Natural killer cell (primary cell): Measurements from ENCODE around the gene FAM151A. TPM values are rescaled to one million over a fixed set of nuclear protein-coding genes. Genes with fewer than 3 reads are reported as not detected.

Experiments used
- ATAC-seq, 3 donors: fragments of 150-1000 bp in 2 of 3; fragments of 200-7000 bp in 1 of 3; cut with Tn5 transposase; 1 replicate in 1 of 3; 2 replicates in 2 of 3; pipeline ENCODE4 v1.10.0; 2021; ENCODE audit warnings: mild to moderate bottlenecking in 2 of 3, moderate library complexity in 2 of 3
- DNase-seq, 2 donors: peaks; one replicate each; pipeline versions ENCODE4 v3.0.0 to v3.0.0-alpha.2; 2013 to 2021; ENCODE audit warnings: mixed read lengths in 1 of 2
- H3K27ac ChIP-seq: one replicate; pipeline ENCODE4 v1.5.1; 2013; ENCODE audit warnings: mild to moderate bottlenecking, low read length
- H3K27me3 ChIP-seq: one replicate; pipeline ENCODE4 v1.6.1; 2013; ENCODE audit warnings: low read length; ENCODE audit not compliant: control insufficient read depth, insufficient read depth
- H3K36me3 ChIP-seq: one replicate; pipeline ENCODE4 v1.6.1; 2013; ENCODE audit warnings: low read length; ENCODE audit not compliant: control insufficient read depth, insufficient read depth
- H3K4me1 ChIP-seq: one replicate; pipeline ENCODE4 v1.6.1; 2013; ENCODE audit warnings: low read length; ENCODE audit not compliant: control insufficient read depth, insufficient read depth
- H3K4me3 ChIP-seq: one replicate; pipeline ENCODE4 v1.5.1; 2013; ENCODE audit warnings: low read length
- H3K9me3 ChIP-seq: one replicate; pipeline ENCODE4 v1.6.1; 2013; ENCODE audit warnings: low read length; ENCODE audit not compliant: control insufficient read depth, insufficient read depth
- H3K27ac Mint-ChIP-seq, 2 donors: one replicate each; pipeline ENCODE4 v1.8.0; 2022; ENCODE audit warnings: mild to moderate bottlenecking in 2 of 2, mixed read lengths in 2 of 2, moderate library complexity in 1 of 2
- H3K27me3 Mint-ChIP-seq, 2 donors: one replicate each; pipeline ENCODE4 v1.8.0; 2022; ENCODE audit warnings: low read depth in 2 of 2, mixed read lengths in 2 of 2
- H3K36me3 Mint-ChIP-seq: one replicate; pipeline ENCODE4 v1.8.0; 2022; ENCODE audit warnings: mixed read lengths
- H3K4me1 Mint-ChIP-seq, 2 donors: one replicate each; pipeline ENCODE4 v1.8.0; 2022; ENCODE audit warnings: mixed read lengths in 2 of 2
- H3K4me3 Mint-ChIP-seq: one replicate; pipeline ENCODE4 v1.8.0; 2022; ENCODE audit warnings: mild to moderate bottlenecking, moderate library complexity, mixed read lengths
- H3K9me3 Mint-ChIP-seq, 2 donors: one replicate each; pipeline ENCODE4 v1.8.0; 2022; ENCODE audit warnings: mixed read lengths in 2 of 2
- WGBS: methylation state at CpG from one replicate; pipeline ENCODE4 v1.1.7; 2013; ENCODE audit warnings: missing lambda C conversion rate; ENCODE audit not compliant: insufficient coverage; 5-methylcytosine and 5-hydroxymethylcytosine counted together
- intact Hi-C: fragments of 100-400 bp; cut with micrococcal nuclease; formaldehyde crosslinking; loops from one replicate; pipeline ENCODE4 v1.14.2; 2022
- total RNA-seq, 4 donors: library from RNA; stranded (reverse); fragments of 120-200 nt in 1 of 4; gene quantifications; one replicate each; pipeline versions ENCODE4 v1.2.3 to v1.2.4, GENCODE V29; 2013 to 2022
- TF ChIP-seq, protein P1 (sequence below): fragments of 200-600 bp; IDR thresholded peaks from one replicate; pipeline ENCODE4 v1.8.0; 2022; ENCODE audit warnings: antibody characterized with exemption

The FAM151A gene
- total RNA-seq, 3 donors from 2014 or later (not counting 1 experiment from before 2014, with no cell fraction given): not detected

- Mint-ChIP-seq H3K4me1 (peaks cover 4 to 10% of the 10 kb centered on the region in 2 donors), H3K9me3 (no peaks in the 10 kb centered on the region), H3K36me3 (no peaks in the 10 kb centered on the region), H3K27me3 (peaks cover 0 to 3% of the 10 kb centered on the region in 2 donors), H3K4me3 (no peak overlapping the region), H3K27ac (peak overlapping the region in 1 of 2 donors; percentile 25)
- intact Hi-C loops: no loop called here
- Histone ChIP-seq H3K4me3 (no peak overlapping the region), H3K4me1 (peaks cover 5% of the 10 kb centered on the region), H3K36me3 (no peaks in the 10 kb centered on the region), H3K27ac (no peak overlapping the region), H3K27me3 (no peaks in the 10 kb centered on the region), H3K9me3 (no peaks in the 10 kb centered on the region)
- no peak for ATAC-seq
- TF ChIP-seq, protein P1, sequence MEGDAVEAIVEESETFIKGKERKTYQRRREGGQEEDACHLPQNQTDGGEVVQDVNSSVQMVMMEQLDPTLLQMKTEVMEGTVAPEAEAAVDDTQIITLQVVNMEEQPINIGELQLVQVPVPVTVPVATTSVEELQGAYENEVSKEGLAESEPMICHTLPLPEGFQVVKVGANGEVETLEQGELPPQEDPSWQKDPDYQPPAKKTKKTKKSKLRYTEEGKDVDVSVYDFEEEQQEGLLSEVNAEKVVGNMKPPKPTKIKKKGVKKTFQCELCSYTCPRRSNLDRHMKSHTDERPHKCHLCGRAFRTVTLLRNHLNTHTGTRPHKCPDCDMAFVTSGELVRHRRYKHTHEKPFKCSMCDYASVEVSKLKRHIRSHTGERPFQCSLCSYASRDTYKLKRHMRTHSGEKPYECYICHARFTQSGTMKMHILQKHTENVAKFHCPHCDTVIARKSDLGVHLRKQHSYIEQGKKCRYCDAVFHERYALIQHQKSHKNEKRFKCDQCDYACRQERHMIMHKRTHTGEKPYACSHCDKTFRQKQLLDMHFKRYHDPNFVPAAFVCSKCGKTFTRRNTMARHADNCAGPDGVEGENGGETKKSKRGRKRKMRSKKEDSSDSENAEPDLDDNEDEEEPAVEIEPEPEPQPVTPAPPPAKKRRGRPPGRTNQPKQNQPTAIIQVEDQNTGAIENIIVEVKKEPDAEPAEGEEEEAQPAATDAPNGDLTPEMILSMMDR: no peak
- WGBS: 40% methylated on average over 3 of the region's 3 CpGs
- DNase-seq: no peak
Measured at GRCh38 chr1:54572542-54572850, 50.8 kb downstream of the FAM151A start.

DNA sequence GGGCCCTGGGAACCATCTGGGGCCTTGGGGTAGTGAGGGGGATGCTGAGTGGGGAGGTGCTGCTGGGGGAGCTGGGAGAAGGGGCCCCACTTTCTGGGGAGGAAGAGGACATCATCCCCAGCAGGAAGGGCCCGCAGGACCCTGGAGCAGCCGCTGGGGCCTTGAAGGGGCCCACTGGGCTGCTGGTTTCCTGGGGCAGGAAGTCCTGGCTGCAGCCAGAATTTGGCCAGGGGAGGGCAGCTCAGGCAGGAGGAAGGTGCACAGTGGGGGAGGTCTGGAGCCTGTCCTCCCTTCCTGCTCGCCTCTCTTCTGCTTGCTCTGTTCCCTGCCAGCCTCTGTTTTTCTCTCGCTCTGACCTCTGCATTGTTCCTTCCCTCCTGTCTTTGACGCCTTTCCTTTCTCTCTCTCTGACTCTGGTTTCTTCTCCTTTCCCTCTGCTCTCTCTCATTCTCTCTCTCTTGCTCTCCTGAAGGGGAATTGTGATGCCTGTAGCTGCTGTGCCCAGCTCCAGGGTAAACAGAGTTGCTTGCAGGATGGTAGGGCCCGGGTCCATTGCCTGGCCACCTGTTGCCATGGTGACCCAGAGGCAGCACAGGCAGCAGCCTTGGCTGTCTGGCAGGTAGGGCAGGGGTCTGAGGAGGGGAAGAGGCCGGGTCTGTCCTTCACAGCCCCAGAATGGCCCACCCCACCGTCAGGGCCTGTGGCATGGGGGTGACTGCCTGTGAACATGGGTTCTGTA lies 51.4 kb downstream of the FAM151A start:
- H3K4me1 ChIP-seq: peaks cover 5% of the 10 kb centered on the region
- TF ChIP-seq, protein P1: no peak
- 36% methylated on average over 8 of the region's 8 CpGs for WGBS
- no peaks in the 10 kb centered on the region for H3K36me3 ChIP-seq
- H3K36me3 Mint-ChIP-seq: no peaks in the 10 kb centered on the region
- H3K27ac Mint-ChIP-seq: peak overlapping the region in 1 of 2 donors; percentile 25
- no peak overlapping the region for H3K4me3 Mint-ChIP-seq
- intact Hi-C loops: no loop called here
- H3K27me3 ChIP-seq: no peaks in the 10 kb centered on the region
- no peak for ATAC-seq
- H3K27me3 Mint-ChIP-seq: peaks cover 0 to 3% of the 10 kb centered on the region in 2 donors
- H3K9me3 ChIP-seq: no peaks in the 10 kb centered on the region
- no peaks in the 10 kb centered on the region for H3K9me3 Mint-ChIP-seq
- H3K27ac ChIP-seq: no peak overlapping the region
- no peak for DNase-seq
- H3K4me1 Mint-ChIP-seq: peaks cover 4 to 10% of the 10 kb centered on the region in 2 donors
- H3K4me3 ChIP-seq: no peak overlapping the region

DNA sequence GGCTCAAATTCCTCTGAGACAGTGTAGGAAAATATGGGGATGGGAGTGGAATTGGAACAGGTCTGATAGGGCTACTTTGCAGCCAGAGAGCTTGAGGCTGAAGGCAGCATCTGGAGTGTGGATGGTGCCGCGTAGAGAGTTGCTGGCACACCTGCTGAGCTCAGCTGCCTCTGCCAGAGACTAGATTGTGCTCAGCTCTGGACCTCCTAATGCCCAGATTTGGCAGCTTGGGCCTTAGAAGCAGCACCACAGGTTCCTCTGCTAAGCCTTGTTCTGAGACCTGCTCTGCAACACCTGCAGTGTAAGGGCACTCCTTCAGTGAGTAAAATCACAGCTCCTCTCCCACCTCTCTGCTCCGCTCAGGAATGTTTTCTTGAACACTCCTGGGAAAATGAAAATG lies 52.0 kb downstream of the FAM151A start:
- H3K27me3 ChIP-seq: no peaks in the 10 kb centered on the region
- no peaks in the 10 kb centered on the region for H3K36me3 ChIP-seq
- H3K4me1 ChIP-seq: peaks cover 5% of the 10 kb centered on the region
- no peaks in the 10 kb centered on the region for H3K9me3 Mint-ChIP-seq
- ATAC-seq: no peak
- H3K36me3 Mint-ChIP-seq: no peaks in the 10 kb centered on the region
- no peak for DNase-seq
- WGBS: 93% methylated on average over 3 of the region's 3 CpGs
- peaks cover 4 to 10% of the 10 kb centered on the region in 2 donors for H3K4me1 Mint-ChIP-seq
- H3K4me3 ChIP-seq: no peak overlapping the region
- intact Hi-C loops: no loop called here
- TF ChIP-seq, protein P1: no peak
- no peak overlapping the region for H3K4me3 Mint-ChIP-seq
- H3K27ac Mint-ChIP-seq: peak overlapping the region in 1 of 2 donors; percentile 21
- H3K27me3 Mint-ChIP-seq: peaks cover 0 to 3% of the 10 kb centered on the region in 2 donors
- no peak overlapping the region for H3K27ac ChIP-seq
- no peaks in the 10 kb centered on the region for H3K9me3 ChIP-seq

- Histone ChIP-seq H3K9me3 (no peaks in the 10 kb centered on the region), H3K27ac (no peak overlapping the region), H3K4me3 (no peak overlapping the region), H3K27me3 (no peaks in the 10 kb centered on the region), H3K36me3 (no peaks in the 10 kb centered on the region), H3K4me1 (peaks cover 5% of the 10 kb centered on the region)
- Mint-ChIP-seq H3K36me3 (no peaks in the 10 kb centered on the region), H3K27ac (no peak overlapping the region), H3K27me3 (peaks cover 0 to 3% of the 10 kb centered on the region in 2 donors), H3K4me3 (no peak overlapping the region), H3K9me3 (no peaks in the 10 kb centered on the region), H3K4me1 (peaks cover 4 to 10% of the 10 kb centered on the region in 2 donors)
- intact Hi-C loops: no loop called here
- DNase-seq (no peak), ATAC-seq (no peak)
- TF ChIP-seq, protein P1: no peak
- 93% methylated on average over 5 of the region's 5 CpGs for WGBS
Measured at GRCh38 chr1:54570161-54570560, 53.2 kb downstream of the FAM151A start.
